Stimulated activated CD4-positive, alpha-beta T cell treated with anti-CD3 and anti-CD28 coated beads, Interleukin-15, amount 100 ng/mL, for 1 hour (primary cell): ENCODE data around the gene STX1A.

Experiments
- DNase-seq, 2 donors: peaks; one replicate each; pipeline ENCODE4 v3.0.0-alpha.2; 2020; ENCODE audit warnings: low read depth in 1 of 2, low spot score in 1 of 2

STX1A gene

DNA sequence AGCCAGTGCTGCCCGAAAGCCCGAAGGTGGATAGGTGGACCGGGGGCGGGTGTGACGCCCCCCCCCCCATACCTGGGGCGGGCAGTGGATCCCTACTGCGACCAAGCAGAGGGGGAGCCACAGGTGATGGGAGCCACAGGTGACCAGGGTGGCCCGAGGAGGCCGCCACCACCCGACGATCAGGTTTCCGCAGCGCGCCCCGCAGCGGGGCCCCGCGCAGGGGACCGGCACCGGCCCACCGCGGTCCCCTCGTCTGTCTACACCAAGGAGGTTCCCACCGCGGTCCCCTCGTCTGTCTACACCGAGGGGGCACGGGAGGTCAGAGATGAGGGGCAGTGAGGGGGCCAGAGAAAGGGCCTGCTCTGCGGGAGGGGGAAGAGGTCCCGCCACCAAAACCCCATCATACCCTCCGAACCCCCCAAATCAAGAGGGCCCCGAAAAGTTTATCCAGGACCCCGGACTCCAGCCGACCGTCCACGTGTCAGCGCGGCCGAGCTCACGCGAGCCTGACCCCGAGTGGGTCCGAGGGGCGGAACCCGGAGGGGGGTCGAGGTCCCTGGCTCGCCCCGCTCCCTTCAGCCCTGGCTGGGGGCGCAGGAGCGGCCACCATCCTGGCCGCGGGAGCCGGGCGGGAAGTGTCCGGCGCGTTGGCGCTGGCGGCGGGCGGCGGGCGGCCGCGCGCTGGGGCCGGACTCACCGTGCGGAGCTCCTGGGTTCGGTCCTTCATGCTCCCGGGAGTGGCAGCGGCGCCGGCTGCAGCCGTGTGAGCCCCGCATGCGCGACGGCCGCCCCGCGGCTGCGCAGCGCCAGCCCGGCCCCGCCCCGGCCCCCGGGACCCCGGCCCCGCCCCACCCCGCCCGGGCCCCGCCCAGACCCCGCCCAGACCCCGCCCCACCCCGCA lies at the start of gene STX1A:
TSS of gene STX1A (minus strand) at position 765 of the 901 bp plus-strand sequence. CDS start at position 727, 38 bp downstream.
- DNase-seq = peak; percentile 51 to 65

DNA sequence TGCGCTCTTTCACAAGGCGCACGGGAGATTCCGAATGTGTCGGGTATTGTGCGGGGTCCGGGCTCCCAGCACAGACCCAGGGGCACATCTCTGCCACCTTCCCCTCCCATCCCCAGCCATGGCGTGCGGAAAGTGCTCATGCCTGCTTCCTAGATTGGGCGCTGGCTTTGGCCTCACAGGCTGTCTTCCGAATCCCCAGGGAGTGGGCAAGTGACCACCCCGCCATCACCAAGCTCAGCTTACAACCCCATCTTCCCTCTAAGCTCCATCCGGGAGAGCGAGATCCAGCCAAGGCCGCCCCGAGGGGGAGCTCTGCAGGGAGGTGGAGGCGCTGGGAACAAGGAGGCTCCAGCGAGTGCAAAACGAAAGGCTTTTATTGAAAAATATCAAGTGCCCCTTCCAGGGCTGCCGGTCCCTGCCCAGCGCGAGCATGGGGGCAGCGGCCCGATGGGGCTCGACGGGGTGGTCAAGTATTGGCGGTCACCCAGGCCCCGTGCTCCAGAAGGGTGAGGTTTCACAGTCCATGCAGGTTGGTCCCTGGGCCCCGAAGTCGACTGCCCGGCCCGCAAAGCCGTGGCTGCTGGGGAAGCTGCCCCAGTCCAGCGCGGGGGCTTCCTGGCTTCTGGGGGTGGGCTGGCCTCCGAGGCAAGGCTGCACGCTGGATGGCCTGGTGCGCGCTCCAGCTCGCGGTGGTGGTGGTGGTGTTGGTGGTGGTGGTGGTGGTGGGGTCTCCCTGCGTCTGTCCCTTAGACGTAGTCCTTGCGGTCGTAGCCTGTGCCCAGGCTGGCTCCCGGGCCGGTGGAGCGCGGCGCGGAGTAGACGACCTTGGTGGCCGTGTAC lies 49.4 kb upstream of the STX1A start:
- DNase-seq = no peak

DNA sequence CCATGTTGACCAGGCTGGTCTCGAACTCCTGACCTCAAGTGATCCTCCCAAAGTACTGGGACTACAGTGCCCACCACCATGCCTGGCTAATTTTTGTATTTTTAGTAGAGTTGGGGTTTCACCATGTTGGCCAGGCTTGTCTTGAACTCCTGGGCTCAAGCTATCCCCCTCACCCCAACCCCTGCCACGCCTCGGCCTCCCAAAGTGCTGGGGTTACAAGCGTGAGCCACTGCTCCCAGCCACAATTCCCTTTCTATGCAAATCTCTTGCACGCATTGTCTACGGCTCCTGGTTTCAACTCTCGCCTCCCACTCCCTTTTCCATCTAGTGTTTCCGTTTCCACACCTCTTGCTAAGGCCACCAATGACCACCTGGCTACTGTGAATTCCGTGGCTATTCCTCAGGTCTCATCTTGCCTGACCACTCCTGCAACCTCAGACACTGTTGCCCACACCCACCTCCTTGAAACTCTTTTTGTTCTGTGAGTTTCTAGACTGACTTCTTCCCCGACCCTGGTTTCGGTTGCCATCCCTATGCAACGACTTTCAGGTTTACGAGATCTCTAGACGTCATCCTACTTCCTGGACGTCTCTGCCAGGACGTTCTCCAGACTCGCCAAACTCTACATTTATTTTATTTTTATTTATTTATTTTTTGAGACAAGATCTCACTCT lies 47.2 kb upstream of the STX1A start:
- no peak for DNase-seq

GRCh38 chr7:73762659-73762999 lies 43.2 kb upstream of the STX1A start:
- DNase-seq = no peak

DNA sequence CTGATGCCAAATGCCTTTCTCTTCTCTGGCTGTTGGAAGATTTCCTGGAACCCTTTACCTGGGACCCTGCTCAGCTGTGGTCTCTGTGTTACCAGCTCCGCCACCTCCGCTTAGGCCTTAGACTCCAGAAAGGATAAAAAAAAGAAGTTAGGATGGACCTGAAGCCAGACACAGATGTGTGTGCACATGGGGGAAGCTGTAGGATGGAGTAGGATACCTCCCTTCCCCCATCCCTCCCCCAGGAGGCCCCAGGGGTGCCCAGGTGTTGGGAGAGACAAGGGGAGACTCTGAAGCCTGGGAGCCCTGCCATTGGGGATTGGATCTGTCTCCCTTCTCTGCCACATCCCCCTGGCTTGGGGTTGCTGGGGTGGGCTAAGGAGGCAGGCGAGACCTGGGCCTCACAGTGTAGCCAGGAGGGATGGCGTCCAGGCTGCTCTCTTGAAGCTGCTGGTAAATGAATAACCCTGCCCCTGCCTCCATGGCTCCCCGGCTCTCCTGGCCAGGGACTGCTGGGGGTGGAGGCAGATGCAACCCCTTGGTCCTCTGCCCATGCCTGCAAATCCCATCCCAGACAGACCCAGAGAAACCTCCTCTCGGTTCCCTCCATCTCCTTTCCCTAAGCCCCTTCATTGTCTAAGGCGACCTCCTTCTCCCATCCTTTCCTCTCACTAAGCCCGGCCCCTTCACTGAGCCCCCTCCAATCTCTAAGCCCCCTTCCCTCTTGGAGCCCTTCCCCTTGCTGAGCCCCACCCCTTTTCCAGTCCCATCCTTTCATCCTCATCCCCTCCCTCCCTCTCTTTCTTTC lies 42.6 kb upstream of the STX1A start:
- no peak for DNase-seq

GRCh38 chr7:73758581-73759138 lies 39.2 kb upstream of the STX1A start:
- no peak for DNase-seq

GRCh38 chr7:73749931-73750776 lies 30.7 kb upstream of the STX1A start:
- no peak for DNase-seq

- no peak for DNase-seq
Measured at GRCh38 chr7:73746378-73746777, 26.9 kb upstream of the STX1A start.

- no peak for DNase-seq
Measured at GRCh38 chr7:73742753-73743641, 23.5 kb upstream of the STX1A start.

DNA sequence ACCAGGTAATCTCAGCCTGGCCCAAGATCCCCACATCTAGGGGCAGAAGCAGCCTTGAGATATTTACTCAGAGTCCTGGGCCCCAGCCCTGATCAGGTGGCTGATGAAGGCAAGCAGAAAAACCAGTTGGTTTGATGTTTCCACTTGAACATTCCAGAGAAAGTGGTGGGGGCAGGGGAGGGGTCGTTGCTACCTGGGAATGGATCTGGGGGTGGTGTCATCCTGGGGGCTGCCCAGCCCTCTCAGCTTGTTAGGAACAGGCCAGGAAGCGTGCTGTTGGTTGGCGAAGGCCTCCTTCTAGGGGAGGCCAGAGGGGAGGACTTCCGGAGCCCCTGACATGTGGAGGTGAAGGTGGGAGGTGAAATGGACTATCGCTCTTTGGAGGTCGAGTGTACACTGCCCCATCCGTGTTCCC lies 22.9 kb upstream of the STX1A start:
- no peak for DNase-seq

DNA sequence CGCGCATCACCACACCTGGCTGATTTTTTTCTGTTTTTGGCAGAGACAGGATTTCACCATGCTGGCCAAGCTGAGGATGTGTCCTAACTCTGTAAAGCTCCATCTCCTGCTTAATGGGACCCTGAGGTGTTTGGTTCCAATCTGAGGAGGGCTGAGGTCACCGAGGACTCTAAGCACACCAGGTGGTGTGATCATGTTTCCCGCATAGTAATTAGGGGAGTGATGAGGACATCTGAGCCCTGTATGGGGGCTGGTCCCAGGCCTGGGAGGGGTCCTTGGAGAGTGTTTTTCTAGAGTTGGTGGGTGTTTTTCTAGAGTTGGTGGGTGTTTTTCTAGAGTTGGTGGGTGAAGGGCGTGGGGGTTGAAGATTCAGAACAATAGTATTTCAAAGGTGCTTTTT lies 22.1 kb upstream of the STX1A start:
- no peak for DNase-seq

- no peak for DNase-seq
Measured at GRCh38 chr7:73740771-73741170, 21.3 kb upstream of the STX1A start.

DNA sequence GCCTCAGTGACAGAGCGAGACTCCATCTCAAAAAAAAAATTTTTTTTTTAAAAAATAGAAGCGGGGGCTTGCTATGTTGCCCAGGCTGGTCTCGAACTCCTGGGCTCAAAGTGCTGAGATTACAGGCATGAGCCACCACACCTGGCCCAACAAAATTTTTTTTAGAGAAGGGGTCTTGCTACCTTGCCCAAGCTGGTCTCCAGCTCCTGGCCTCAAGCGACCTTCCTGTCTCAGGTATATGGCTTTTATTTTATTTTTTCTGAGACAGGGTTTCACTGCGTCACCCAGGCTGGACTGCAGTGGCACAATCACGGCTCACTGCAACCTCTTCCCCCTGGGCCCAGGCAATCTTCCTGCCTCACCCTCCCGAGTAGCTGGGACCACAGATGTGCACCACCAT lies 20.7 kb upstream of the STX1A start:
- DNase-seq = no peak

- DNase-seq = no peak
Measured at GRCh38 chr7:73739387-73739767, 19.9 kb upstream of the STX1A start.

DNA sequence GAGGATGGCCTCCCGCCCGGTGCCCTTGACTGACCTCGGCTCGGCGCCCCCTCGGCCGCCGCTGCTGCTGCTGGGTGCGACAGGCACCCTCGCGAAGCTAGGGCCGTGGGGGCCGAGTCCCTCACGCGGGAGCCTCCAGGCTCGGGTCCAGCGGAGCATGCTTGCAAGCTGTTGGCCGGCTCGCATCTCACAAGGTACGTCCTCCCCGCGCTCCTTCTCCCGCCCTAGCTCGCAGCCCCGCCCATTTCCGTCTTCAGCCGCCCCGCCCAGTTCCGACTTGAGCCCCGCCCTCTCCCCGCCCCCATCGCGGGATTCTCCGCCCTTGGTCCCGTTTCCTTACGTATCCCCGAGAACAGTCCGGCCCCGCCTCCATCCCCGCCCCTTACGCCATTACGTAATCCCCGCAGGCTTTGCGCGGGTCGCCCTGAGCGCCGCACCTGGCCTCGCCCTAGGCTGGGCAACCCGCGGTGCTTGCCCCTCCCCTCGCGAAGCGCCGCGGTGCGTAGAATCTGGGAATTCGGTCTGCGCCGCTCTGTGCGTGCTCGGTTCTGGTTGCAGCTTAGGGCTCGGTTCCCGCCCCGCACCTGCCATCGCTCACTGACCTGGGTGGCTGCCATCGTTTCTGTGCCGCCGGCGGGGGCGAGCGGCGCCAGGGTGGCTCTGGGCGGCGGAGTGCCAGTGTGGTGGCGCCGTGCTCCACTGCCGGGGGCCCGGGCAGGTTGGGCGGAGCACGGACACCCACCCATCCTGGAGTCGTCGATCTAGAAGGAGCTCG lies 19.3 kb upstream of the STX1A start, which contains the start of gene ABHD11:
TSS of gene ABHD11 (minus strand) at position 191 of the 775 bp plus-strand sequence. CDS start at position 159, 32 bp downstream.
- DNase-seq = peak; percentile 98 to 99

DNA sequence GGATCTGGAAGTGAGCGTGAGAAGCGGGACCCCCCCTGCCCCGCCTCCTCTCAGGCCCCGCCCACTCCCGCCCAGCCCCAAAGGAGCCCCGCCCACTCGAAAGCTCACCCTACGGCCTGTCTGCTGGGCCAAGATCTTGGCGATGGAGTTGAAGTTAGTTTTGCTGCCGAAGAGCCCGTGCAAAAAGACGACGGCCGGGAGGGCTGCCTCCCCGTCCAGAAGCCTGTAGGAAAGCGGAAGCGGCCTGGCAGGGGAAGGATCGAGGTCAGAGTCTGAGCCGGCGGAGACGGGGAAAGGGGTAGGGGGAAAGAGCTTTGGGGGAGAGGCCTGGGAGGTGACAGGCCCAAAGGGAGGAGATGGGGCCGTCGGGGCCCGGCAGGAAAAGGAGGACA lies 18.7 kb upstream of the STX1A start:
- DNase-seq = peak; percentile 31 to 56

DNA sequence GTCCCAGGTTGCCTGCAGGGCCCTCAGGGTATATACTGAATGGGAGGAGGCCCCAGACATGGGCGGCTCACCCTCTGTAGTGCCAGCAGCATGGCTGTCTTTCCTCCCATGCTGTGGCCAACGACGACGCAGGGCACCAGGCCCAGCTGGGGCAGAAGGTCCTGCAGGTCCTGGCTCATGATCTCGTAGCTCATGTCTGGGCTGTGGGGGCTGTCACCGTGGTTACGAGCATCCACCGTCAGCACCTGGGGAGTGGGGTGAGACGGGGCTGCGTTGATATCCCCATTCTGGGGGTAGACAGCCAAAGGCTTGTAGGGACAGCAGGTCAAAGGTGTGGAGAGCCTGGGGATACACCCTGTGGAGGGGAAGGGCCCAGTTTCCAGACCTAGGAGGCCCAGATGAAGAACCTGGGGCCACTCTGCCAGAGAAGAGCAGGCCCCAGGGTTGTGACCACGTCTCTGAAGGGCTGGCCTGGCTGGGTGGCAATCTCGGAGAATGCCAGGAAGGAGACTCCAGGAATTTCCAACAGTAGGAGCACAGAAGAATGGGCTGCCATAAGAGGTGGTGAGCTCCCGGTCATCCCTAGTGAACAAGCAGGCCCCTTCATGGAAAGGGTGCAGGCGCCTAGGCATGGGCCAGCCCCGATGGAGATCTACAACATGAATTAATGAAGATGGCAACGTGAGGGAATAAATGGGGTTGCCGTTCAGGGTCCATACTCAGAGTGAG lies 18.2 kb upstream of the STX1A start:
- DNase-seq = no peak
